Stomach smooth muscle (tissue), 2 donors: Measurements from ENCODE around the gene PRSS56.
"Not testable (repeated sequence)": the region's sequence is repeated elsewhere in the genome, so short reads cannot be mapped to it uniquely, and the experiment has no call there.

Experiments used
- H3K27ac ChIP-seq: one replicate; pipeline ENCODE4 v1.7.0; 2013; ENCODE audit warnings: mild to moderate bottlenecking, low read length, inconsistent platforms
- H3K27me3 ChIP-seq, 2 donors: one replicate each; pipeline ENCODE4 v1.7.0; 2013; ENCODE audit warnings: low read length in 2 of 2; ENCODE audit not compliant: insufficient read depth in 2 of 2, control insufficient read depth in 1 of 2
- H3K36me3 ChIP-seq, 2 donors: one replicate each; pipeline ENCODE4 v1.7.0; 2013; ENCODE audit warnings: low read length in 2 of 2; ENCODE audit not compliant: control insufficient read depth in 2 of 2, insufficient read depth in 2 of 2
- H3K4me1 ChIP-seq: one replicate; pipeline ENCODE4 v1.7.0; 2013; ENCODE audit warnings: low read length; ENCODE audit not compliant: control insufficient read depth, insufficient read depth
- H3K4me3 ChIP-seq, 2 donors: one replicate each; pipeline ENCODE4 v1.7.0; 2013; ENCODE audit warnings: low read length in 2 of 2
- H3K9ac ChIP-seq, 2 donors: one replicate each; pipeline ENCODE4 v1.7.0; 2013; ENCODE audit warnings: low read length in 2 of 2, mild to moderate bottlenecking in 1 of 2
- H3K9me3 ChIP-seq, 2 donors: one replicate each; pipeline ENCODE4 v1.7.0; 2013; ENCODE audit warnings: low read length in 2 of 2; ENCODE audit not compliant: control insufficient read depth in 2 of 2
- donor health status: healthy.
- donor health status: Pancreatic carcinoma.

PRSS56 gene

GRCh38 chr2:232562515-232563151, 42.4 kb downstream of the PRSS56 start:
- peaks cover 40 to 47% of the 10 kb centered on the region in 2 donors for H3K36me3 ChIP-seq
- no peak overlapping the region for H3K4me3 ChIP-seq
- no peak overlapping the region for H3K27ac ChIP-seq
- no peaks in the 10 kb centered on the region for H3K27me3 ChIP-seq
- H3K9me3 ChIP-seq: no peaks in the 10 kb centered on the region
- no peaks in the 10 kb centered on the region for H3K4me1 ChIP-seq
- H3K9ac ChIP-seq: no peak overlapping the region

- H3K27ac ChIP-seq: no peak overlapping the region
- peaks cover 44 to 52% of the 10 kb centered on the region in 2 donors for H3K36me3 ChIP-seq
- no peak overlapping the region for H3K9ac ChIP-seq
- no peak overlapping the region for H3K4me3 ChIP-seq
- no peaks in the 10 kb centered on the region for H3K27me3 ChIP-seq
- no peaks in the 10 kb centered on the region for H3K4me1 ChIP-seq
- no peaks in the 10 kb centered on the region for H3K9me3 ChIP-seq
These were observed 43.4 kb downstream of the PRSS56 start for GRCh38 chr2:232563580-232563979.

- Histone ChIP-seq H3K27me3 (no peaks in the 10 kb centered on the region), H3K36me3 (peaks cover 52 to 61% of the 10 kb centered on the region in 2 donors), H3K9ac (no peak overlapping the region), H3K27ac (no peak overlapping the region), H3K9me3 (no peaks in the 10 kb centered on the region), H3K4me3 (no peak overlapping the region), H3K4me1 (no peaks in the 10 kb centered on the region)
These were observed 47.5 kb downstream of the PRSS56 start for GRCh38 chr2:232567721-232568120.

- no peak overlapping the region for H3K27ac ChIP-seq
- H3K27me3 ChIP-seq: no peaks in the 10 kb centered on the region
- H3K36me3 ChIP-seq: peaks cover 48 to 60% of the 10 kb centered on the region in 2 donors
- H3K4me1 ChIP-seq: no peaks in the 10 kb centered on the region
- H3K9me3 ChIP-seq: no peaks in the 10 kb centered on the region
- no peak overlapping the region for H3K4me3 ChIP-seq
- H3K9ac ChIP-seq: no peak overlapping the region
These were observed 48.0 kb downstream of the PRSS56 start for GRCh38 chr2:232568161-232568560.

- H3K4me3 ChIP-seq: no peak overlapping the region
- H3K27me3 ChIP-seq: no peaks in the 10 kb centered on the region
- H3K4me1 ChIP-seq: no peaks in the 10 kb centered on the region
- peaks cover 55 to 64% of the 10 kb centered on the region in 2 donors for H3K36me3 ChIP-seq
- H3K9ac ChIP-seq: no peak overlapping the region
- no peaks in the 10 kb centered on the region for H3K9me3 ChIP-seq
- no peak overlapping the region for H3K27ac ChIP-seq
These were observed 49.4 kb downstream of the PRSS56 start for GRCh38 chr2:232569541-232569940.

- not testable (repeated sequence) for H3K27me3 ChIP-seq, H3K4me3 ChIP-seq, H3K27ac ChIP-seq, H3K9me3 ChIP-seq, H3K9ac ChIP-seq, H3K4me1 ChIP-seq
- peaks cover 53 to 65% of the 10 kb centered on the region in 2 donors for H3K36me3 ChIP-seq
These were observed 50.3 kb downstream of the PRSS56 start for GRCh38 chr2:232570481-232570880.

GRCh38 chr2:232571026-232571474, 50.9 kb downstream of the PRSS56 start:
- H3K9me3 ChIP-seq: no peaks in the 10 kb centered on the region
- no peak overlapping the region for H3K27ac ChIP-seq
- no peak overlapping the region for H3K4me3 ChIP-seq
- no peaks in the 10 kb centered on the region for H3K4me1 ChIP-seq
- H3K27me3 ChIP-seq: no peaks in the 10 kb centered on the region
- no peak overlapping the region for H3K9ac ChIP-seq
- peaks cover 53 to 65% of the 10 kb centered on the region in 2 donors for H3K36me3 ChIP-seq

GRCh38 chr2:232573042-232573441, 52.9 kb downstream of the PRSS56 start:
- Histone ChIP-seq H3K4me1 (no peaks in the 10 kb centered on the region), H3K36me3 (peaks cover 35 to 53% of the 10 kb centered on the region in 2 donors), H3K27ac (no peak overlapping the region), H3K9me3 (no peaks in the 10 kb centered on the region), H3K4me3 (no peak overlapping the region), H3K9ac (no peak overlapping the region), H3K27me3 (no peaks in the 10 kb centered on the region)

GRCh38 chr2:232573771-232574435, 53.7 kb downstream of the PRSS56 start:
- no peak overlapping the region for H3K9ac ChIP-seq

GRCh38 chr2:232574674-232575403, 54.7 kb downstream of the PRSS56 start:
- H3K9ac ChIP-seq: no peak overlapping the region
- H3K36me3 ChIP-seq: peaks cover 20 to 40% of the 10 kb centered on the region in 2 donors
- H3K27me3 ChIP-seq: no peaks in the 10 kb centered on the region
- H3K4me3 ChIP-seq: no peak overlapping the region
- H3K9me3 ChIP-seq: no peaks in the 10 kb centered on the region
- no peaks in the 10 kb centered on the region for H3K4me1 ChIP-seq
- H3K27ac ChIP-seq: no peak overlapping the region

More at GRCh38 chr2:232573771-232574435, 53.7 kb downstream of the PRSS56 start:
- H3K27ac ChIP-seq: no peak overlapping the region
- H3K27me3 ChIP-seq: no peaks in the 10 kb centered on the region
- no peaks in the 10 kb centered on the region for H3K9me3 ChIP-seq
- H3K36me3 ChIP-seq: peaks cover 29 to 45% of the 10 kb centered on the region in 2 donors
- H3K4me1 ChIP-seq: no peaks in the 10 kb centered on the region
- no peak overlapping the region for H3K4me3 ChIP-seq
